GM19455 (cell line): Measurements from ENCODE around the gene ILK.

Experiments used
- ATAC-seq: cut with Tn5 transposase; IDR thresholded peaks from one replicate; pipeline ENCODE4 v1.9.1; 2021; ENCODE audit not compliant: unreplicated experiment

The ILK gene

DNA sequence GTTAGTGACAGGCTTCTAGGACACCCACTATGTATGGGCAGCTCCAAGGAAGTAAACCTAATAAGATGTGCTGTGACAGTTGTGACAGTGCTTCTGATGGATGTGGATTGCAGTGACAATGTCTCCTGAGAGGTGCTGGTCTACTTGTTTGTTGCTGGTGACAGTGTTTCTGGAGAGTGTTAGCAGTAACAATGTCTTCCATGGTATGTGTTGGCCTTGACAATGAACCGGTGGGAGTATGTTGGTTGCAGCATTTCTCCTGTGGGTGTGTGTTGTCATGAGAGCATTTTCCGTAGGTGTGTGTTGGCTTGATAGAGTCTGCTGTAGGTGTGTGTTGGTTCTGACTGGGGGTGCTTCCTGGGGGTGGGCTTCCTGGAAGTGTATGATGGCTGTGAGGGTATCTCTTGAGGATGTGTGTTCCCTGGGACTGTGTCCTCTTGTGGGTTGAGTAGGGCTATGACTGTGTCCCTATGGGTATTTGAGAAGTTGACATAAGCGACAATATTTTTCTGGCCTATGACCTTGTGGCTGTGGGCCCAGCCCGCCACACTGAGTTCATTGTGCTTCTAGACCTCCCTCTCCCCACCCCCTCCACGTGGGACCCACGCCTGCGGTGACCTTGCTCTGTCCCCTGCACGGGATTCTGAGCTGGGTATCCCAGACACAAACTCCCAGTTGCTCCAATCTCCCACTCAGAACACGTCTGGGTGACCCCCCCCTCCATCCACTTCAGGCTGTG lies 50.9 kb downstream of the ILK start:
- ATAC-seq, result no peak

DNA sequence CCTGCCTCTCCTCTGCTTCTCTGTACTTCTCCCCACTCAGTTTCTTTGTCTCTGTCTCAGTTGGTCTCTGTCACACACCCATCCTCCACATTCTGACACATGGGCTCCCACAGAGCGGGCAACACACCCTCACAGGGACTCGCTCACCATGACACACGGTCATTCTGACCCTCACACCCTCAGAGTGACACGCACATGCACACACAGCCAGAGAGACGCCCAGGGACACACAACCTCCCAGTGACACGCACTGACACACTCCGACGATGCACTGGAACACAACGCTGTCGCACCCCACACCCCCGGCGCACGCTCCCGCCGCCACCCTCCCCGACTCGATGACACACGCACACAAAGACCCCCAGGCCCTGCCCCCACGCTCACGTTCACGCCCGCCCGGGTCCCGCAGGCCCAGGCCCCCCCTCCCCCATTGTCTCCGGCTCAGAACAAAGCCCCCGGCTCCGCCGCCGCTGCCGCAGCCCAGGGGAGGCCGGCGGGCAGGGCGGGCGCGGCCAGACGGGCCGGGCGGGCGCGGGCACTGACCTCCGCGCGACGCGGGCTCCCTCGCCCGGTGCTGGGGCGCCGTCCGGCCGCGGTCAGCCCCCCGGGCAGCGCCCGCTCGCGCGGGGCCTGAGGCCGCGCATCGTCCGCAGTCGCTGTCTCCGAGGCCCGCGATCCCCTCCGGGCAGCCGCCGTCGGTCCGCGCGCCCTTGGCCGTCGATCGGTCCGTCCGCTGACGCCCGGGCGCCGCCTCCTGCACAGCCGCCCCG lies 51.6 kb downstream of the ILK start:
- no peak for ATAC-seq

DNA sequence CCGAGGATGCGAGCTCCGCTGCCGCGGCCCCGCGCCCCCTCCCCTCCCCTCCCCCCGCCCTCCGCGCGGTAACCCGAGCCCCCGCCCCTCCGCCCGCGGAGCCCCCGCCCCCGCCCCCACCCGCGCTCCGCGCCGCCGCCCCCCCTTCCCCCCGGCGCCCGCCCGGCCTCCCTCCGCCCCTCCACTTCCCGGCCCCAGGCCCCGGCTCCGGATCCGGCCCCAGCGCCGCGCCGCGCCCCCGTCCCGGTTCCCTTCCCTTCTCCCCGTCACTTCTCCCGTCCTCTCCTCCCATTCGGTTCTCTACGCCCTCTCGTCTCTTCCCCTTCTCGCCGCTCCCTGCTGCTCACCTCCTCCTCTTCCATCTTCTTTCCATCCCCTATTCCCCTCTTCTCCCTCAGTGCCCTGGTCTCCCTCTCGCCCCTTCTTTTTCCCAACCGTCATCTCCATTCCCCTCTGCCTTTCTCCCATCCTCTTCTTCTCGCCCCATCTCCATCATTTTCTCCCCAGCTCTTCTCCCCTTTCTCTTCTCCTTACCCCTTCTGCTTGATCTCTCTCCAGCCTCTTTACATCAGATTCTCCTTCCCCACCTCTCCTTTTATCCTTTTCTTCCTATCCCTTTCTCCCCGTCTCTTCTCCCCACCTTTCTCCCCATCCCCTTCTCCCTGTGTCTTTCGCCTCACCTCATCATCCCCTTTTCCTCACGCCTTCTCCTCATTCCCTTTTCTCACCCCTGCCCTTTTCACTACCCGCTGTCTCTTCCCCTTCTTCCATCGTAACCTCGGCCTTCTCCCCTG lies 52.4 kb downstream of the ILK start, which contains the start of gene DCHS1:
Gene DCHS1, minus strand, starts transcription at position 20 of the 794 bp plus-strand sequence. CDS start 14,196 bp downstream, outside the sequence.
- no peak for ATAC-seq

DNA sequence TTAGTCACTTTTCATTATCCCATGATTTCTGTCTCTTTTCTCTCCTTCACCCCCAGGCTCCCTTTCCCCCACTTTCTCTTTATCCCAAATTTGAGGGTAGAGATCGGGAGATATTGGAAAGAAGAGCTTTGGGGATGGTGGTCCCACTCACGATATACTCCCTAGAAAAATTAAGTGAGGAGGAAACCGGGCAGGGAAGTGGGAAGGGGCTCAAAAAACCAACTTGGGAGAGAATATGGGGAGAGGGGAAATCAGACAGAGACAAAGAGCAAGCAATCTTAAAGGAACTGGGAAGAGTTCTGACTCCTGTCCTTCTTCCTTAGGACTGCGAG lies 53.0 kb downstream of the ILK start:
- ATAC-seq, result no peak

DNA sequence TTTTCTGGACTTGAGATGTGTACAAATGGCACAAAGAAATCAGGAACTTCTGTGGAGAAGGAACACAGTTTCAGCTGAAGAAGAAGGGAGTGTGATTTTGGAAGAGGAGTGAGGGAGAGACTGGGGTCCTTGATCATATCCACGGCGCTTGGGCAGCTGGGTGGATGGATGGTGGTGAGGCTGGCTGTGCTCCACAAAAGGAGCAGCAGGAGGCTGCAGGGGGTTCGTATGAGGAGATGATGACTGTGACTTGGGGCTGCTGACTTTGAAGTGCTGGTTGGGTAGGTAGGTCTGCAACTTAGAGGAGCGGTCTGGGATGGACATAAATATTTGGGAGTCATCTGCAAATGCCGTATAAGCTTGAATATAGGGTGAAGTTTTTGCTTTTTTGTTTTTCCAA lies 53.4 kb downstream of the ILK start:
- ATAC-seq, result no peak

DNA sequence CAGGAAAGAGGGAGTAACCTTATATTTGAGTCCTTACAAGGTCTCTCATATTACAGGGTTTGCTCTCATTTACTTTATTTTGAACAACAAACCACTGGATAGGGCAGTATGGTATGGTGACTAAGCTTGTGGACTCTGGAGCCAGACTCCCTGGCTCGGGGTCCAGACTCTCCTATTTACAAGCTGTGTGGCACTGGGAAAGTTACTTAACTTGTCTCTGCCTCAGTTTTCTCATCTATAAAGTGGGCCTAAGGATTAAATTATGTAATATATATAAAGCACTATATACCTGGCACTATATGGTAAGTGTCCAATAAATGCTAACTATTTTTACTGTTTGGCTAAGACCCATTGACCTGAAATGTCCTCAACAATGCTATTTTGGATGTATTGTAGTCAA lies 53.8 kb downstream of the ILK start:
- no peak for ATAC-seq

DNA sequence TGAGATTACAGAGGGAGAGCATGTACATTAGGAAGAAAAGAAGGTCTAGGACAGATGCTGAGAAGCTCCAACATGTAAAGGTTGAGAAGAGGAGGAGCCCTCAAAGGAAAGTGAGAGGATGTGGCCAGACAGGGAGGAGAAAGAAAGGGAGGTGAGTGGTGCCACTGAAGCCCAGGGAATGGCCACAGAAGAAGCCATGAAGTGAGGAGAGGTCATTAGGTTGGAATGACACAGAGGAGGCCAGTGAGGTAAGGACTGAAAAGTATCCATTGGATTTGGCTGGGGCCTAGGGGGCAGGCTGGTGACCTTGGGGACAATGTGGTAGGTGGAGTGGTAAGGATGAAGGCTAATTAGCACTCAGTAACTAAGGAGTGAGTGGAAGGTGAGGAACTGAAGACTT lies 55.1 kb downstream of the ILK start:
- ATAC-seq, result no peak
